GM12878 (cell line): Measurements from ENCODE around the gene PRSS33. TPM values are rescaled to one million over a fixed set of nuclear protein-coding genes. Genes with fewer than 3 reads are reported as not detected.

Experiments used
- ATAC-seq: fragments of 200-7000 bp; cut with Tn5 transposase; 3 replicates; pipeline ENCODE4 v1.9.1; 2020; ENCODE audit warnings: mild to moderate bottlenecking, moderate library complexity
- BruUV-seq: library from RNA; stranded (reverse); fragments of 400-500 nt; replicated peaks from 2 replicates; lab custom pipeline; 2021; lab: Mats Ljungman, UMichigan
- CTCF ChIA-PET: fragments of 300-600 bp; sonication (Branson Sonifier 250); formaldehyde crosslinking; extraction: SDS; loops from one replicate; lab custom pipeline; 2021; ENCODE audit warnings: inconsistent platforms; lab: Yijun Ruan, JAX
- POLR2A ChIA-PET: fragments of 350-600 bp; formaldehyde crosslinking; extraction: SDS; loops from one replicate; lab custom pipeline; 2021; ENCODE audit warnings: inconsistent platforms; lab: Charles Lee
- RAD21 ChIA-PET: fragments of 300-600 bp; sonication (Branson Sonifier 250); formaldehyde crosslinking; loops from one replicate; lab custom pipeline; 2023; ENCODE audit warnings: antibody characterized with exemption; ENCODE audit not compliant: unreplicated experiment; lab: Charles Lee
- SMC1A ChIA-PET: fragments of 300-600 bp; sonication (Branson Sonifier 250); formaldehyde crosslinking; loops from one replicate; lab custom pipeline; 2023; ENCODE audit not compliant: unreplicated experiment, uncharacterized antibody; lab: Charles Lee
- DNase-seq: peaks from one replicate; pipeline ENCODE4 v3.0.0-alpha.2; 2011; ENCODE audit warnings: low read depth, low spot score
- FAIRE-seq: peaks from 3 replicates; lab custom pipeline; 2011; peaks lifted over from hg19 to GRCh38; lab: Jason Lieb, UNC
- H2AFZ ChIP-seq: 2 replicates; pipeline ENCODE4 v1.6.0; 2011; ENCODE audit warnings: low read depth, low read length, control low read depth; ENCODE audit not compliant: control insufficient read depth
- H3K27ac ChIP-seq: 2 replicates; pipeline ENCODE4 v1.5.1; 2011; ENCODE audit warnings: control low read depth; ENCODE audit not compliant: control insufficient read depth, insufficient read depth
- H3K27me3 ChIP-seq, 2 experiments: replicated peaks in 1 of 2; 2 replicates each; pipeline versions ENCODE4 v1.6.0 to v1.6.1; 2011; ENCODE audit warnings: low read length in 1 of 2; ENCODE audit not compliant: control insufficient read depth in 2 of 2, insufficient read depth in 2 of 2
- H3K36me3 ChIP-seq, 2 experiments: 2 replicates each; pipeline ENCODE4 v1.5.1; 2011; ENCODE audit warnings: low read length in 1 of 2; ENCODE audit not compliant: control insufficient read depth in 2 of 2, insufficient read depth in 2 of 2
- H3K4me1 ChIP-seq: 2 replicates; pipeline ENCODE4 v1.6.1; 2011; ENCODE audit warnings: mild to moderate bottlenecking, low read length, moderate library complexity, mixed read lengths; ENCODE audit not compliant: control insufficient read depth, insufficient read depth
- H3K4me2 ChIP-seq: 2 replicates; pipeline ENCODE4 v1.6.0; 2011; ENCODE audit warnings: control low read depth; ENCODE audit not compliant: control insufficient read depth, insufficient read depth
- H3K4me3 ChIP-seq: fragments of 200-600 bp; sonication (generic); 2 replicates; pipeline ENCODE4 v1.5.1; 2016
- H3K79me2 ChIP-seq: 2 replicates; pipeline ENCODE4 v1.6.0; 2011; ENCODE audit warnings: low read length; ENCODE audit not compliant: control insufficient read depth, insufficient read depth
- H3K9ac ChIP-seq: 2 replicates; pipeline ENCODE4 v1.8.0; 2011; ENCODE audit warnings: low read length, control low read depth, mixed read lengths; ENCODE audit not compliant: control insufficient read depth, insufficient read depth
- H3K9me3 ChIP-seq: replicated peaks from 3 replicates; pipeline ENCODE4 v1.5.1; 2011; ENCODE audit warnings: mild to moderate bottlenecking, low read length; ENCODE audit not compliant: control insufficient read depth, insufficient read depth
- H4K20me1 ChIP-seq: 2 replicates; pipeline ENCODE4 v1.6.0; 2011; ENCODE audit not compliant: control insufficient read depth, insufficient read depth
- EZH2 ChIP-seq: IDR thresholded peaks from 2 replicates; pipeline ENCODE4 v1.6.1; 2012; ENCODE audit warnings: low read depth, mild to moderate bottlenecking, control low read depth, inconsistent platforms, low read length, borderline replicate concordance; ENCODE audit not compliant: control insufficient read depth
- MEF2B ChIP-seq: fragments of 450-650 bp; IDR thresholded peaks from 2 replicates; pipeline ENCODE4 v1.6.1; 2018; ENCODE audit warnings: mild to moderate bottlenecking, moderate library complexity; ENCODE audit not compliant: partially characterized antibody, poor library complexity, severe bottlenecking
- PML ChIP-seq: IDR thresholded peaks from 2 replicates; pipeline ENCODE4 v1.6.1; 2012; ENCODE audit warnings: low read length, inconsistent platforms
- POLR2A ChIP-seq: IDR thresholded peaks from 2 replicates; pipeline ENCODE4 v1.6.1; 2011; ENCODE audit warnings: low read depth, mild to moderate bottlenecking, low read length
- POLR2AphosphoS5 ChIP-seq: IDR thresholded peaks from 2 replicates; pipeline ENCODE4 v1.6.1; 2011; ENCODE audit warnings: mild to moderate bottlenecking, low read length, inconsistent platforms
- SMAD5 ChIP-seq: IDR thresholded peaks from 2 replicates; pipeline ENCODE4 v1.6.1; 2016; ENCODE audit warnings: antibody characterized with exemption, low read depth
- TAF1 ChIP-seq: IDR thresholded peaks from 2 replicates; pipeline ENCODE4 v1.6.1; 2011; ENCODE audit warnings: mild to moderate bottlenecking, low read depth, low read length, borderline replicate concordance
- WGBS: methylation state at CpG from one replicate; pipeline ENCODE4 v1.1.6; 2016; ENCODE audit warnings: low lambda C conversion rate; ENCODE audit not compliant: insufficient replicate concordance, insufficient coverage; ENCODE audit errors: missing lambda C conversion rate; 5-methylcytosine and 5-hydroxymethylcytosine counted together
- in situ Hi-C: fragments of 300-500 bp; cut with MboI; formaldehyde crosslinking; loops from 9 replicates; pipeline ENCODE4 v1.14.3; 2018; ENCODE audit warnings: mixed read lengths
- intact Hi-C: fragments of 100-400 bp; cut with micrococcal nuclease; formaldehyde crosslinking; loops from one replicate; pipeline ENCODE4 v1.14.2; 2022; ENCODE audit not compliant: unreplicated experiment
- polyA plus RNA-seq, 11 experiments: library from polyadenylated mRNA; depleted of rRNA in 4 of 11; unstranded in 6 of 11; stranded (reverse) in 5 of 11; fragments of >200 nt; fragmentation: Nextera tagmentation in 4 of 11; fragmentation: Illumina TruSeq in 1 of 11; extraction: Ambion mirVana in 4 of 11; extraction: Trizol in 1 of 11; gene quantifications; 1 replicate in 1 of 11; 2 replicates in 10 of 11; pipeline versions ENCODE4 v1.2.1 to v1.2.3, GENCODE V29; 2011 to 2016; ENCODE audit warnings: inconsistent platforms in 2 of 11, missing spikeins in 2 of 11, low read depth in 1 of 11
- total RNA-seq, 4 experiments: library from RNA; depleted of rRNA in 3 of 4; stranded (reverse); fragments of >200 nt in 3 of 4; fragmentation: Illumina TruSeq in 1 of 4; extraction: Trizol in 1 of 4; gene quantifications; 2 replicates each; pipeline versions ENCODE4 v1.2.1 to v1.2.3, GENCODE V29; 2013 to 2021

Gene PRSS33
- total and polyA plus RNA-seq, 10 of the 15 experiments (the other 5 are each of a cell fraction or from before 2014, with no cell fraction given), result not detected

DNA sequence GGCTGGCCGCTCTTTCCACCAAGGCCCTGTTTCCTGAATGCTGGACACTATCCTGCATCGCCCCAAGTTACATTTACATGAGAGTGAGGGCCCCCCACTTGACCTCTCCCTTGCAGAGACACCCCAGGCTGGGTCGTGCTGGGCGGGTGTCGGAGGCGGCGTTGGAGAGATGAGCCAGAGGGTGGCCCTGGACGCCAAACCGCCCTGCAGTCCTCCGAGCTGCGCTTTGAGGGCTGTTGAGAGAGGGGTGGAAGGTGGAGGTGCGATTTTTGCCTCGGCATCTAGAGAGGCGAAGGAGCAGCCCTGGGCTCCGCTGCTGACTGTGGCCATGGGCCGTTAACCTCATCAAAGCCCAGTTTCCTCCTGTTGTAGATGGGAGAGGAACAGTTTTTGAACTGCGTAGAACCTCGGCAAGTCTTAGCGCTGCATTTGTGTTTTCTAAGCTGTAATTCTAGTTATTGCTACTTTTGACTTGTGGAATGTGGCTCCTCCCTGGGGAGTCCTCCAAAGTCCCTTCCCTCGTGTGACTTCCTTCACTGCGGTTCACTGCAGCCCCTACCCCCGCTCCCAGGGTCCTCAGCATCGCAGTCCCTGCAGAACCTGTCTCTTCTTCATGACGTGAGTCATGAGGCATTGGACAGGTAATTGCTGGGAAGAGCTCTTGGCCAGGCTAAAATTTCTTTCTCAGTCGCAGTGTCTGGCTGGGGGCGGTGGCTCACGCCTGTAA is 9.3 kb downstream of the PRSS33 start:
- Histone ChIP-seq H3K9ac (peak overlapping the region; percentile 99), H3K36me3 (peaks cover 0 to 3% of the 10 kb centered on the region in 2 experiments; a peak in 1 of 4 replicates), H3K4me3 (peak overlapping the region; percentile 86), H3K4me1 (0 out of 2 replicates have a peak, but pooled peaks cover 4% of the 10 kb centered on the region), H3K79me2 (peaks cover 30% of the 10 kb centered on the region), H3K9me3 (no peaks in the 10 kb centered on the region), H4K20me1 (no peaks in the 10 kb centered on the region), H3K4me2 (peak overlapping the region; percentile 96), H3K27ac (peak overlapping the region; percentile 99), H3K27me3 (no peaks in the 10 kb centered on the region), H2AFZ (peak overlapping the region; percentile 4)
- BruUV-seq, result no TSS peak
- CTCF ChIA-PET, result interaction anchor here (1.9 kb wide), 1 partner anchor 90 kb away, joined by 6 read pairs; no protein-coding TSS in a partner anchor
- POLR2A ChIA-PET, result interaction anchor here (1.2 to 3.9 kb wide), 2 partner anchors 24 to 27 kb away, joined by 4 to 27 read pairs; partner anchors contain the start of gene SRRM2
- 0 out of 2 replicates have a peak, but pooled peaks have one; percentile 28 for TF ChIP-seq TAF1
- TF ChIP-seq PML, result no peak
- TF ChIP-seq EZH2, result no peak
- TF ChIP-seq POLR2AphosphoS5, result peak; percentile 60
- peak; percentile 39; the same call in 1 of the 2 replicates for TF ChIP-seq POLR2A
- TF ChIP-seq SMAD5, result peak; percentile 19; the same call in 1 of the 2 replicates
- TF ChIP-seq MEF2B, result peak; percentile 18
- DNase-seq (no peak), FAIRE-seq (peak; percentile 73), ATAC-seq (peak; percentile 52)
- RAD21 ChIA-PET, result interaction anchor here (1.6 kb wide), 1 partner anchor 24 kb away, joined by 4 read pairs; no protein-coding TSS in a partner anchor
- 7% methylated on average over 25 of the region's 27 CpGs for WGBS
- SMC1A ChIA-PET, result interaction anchor here (1.8 kb wide), 1 partner anchor 26 kb away, joined by 7 read pairs; the partner anchor contains the start of gene SRRM2
- in situ Hi-C loops, result no loop called here
- intact Hi-C loops, result loop anchor here (2.0 kb wide), 1 partner anchor 25 kb away; the partner anchor contains the start of gene SRRM2
